Bone marrow (tissue), 2 donors: ENCODE measurements around the gene HOXD4.

Experiments
- DNase-seq, 2 donors: peaks; one replicate each; lab custom pipeline; 2025; lab: John Stamatoyannopoulos, UW

The HOXD4 gene

DNA sequence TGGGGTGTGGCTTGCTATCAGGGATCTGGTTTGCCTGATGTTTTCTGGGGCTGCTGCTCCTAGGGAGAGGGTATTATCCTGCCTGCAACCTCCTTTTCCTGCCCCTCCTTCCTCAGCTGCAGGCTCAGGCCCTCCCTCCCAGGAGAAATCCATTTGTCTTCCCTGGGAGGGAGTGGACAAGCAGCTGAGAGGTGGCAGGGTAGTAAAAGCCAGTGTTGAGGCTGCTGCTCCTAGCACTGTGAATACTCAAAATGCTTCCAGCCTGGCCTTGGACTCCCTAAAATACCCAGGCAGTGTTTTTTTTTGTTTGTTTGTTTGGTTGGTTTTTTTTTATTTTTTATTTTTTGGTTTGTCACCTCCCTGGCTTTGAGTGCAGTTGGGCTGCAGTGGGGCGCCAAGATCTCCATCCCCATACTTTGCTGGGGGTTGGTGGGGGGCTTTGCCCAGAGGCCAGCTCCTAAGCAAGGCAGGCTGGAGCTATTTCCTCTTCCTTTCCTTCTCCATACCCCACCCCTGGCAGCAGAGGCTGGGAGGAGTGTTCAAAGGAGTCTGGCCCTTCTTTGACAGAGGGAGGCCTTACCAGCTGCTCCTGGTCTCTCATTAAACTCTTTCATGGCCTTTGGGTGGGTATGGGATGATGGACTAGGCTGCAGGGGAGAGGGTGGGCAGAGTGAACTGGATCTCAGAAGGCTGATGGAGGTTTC is 19.4 kb downstream of the HOXD4 start:
- DNase-seq = no peak

DNA sequence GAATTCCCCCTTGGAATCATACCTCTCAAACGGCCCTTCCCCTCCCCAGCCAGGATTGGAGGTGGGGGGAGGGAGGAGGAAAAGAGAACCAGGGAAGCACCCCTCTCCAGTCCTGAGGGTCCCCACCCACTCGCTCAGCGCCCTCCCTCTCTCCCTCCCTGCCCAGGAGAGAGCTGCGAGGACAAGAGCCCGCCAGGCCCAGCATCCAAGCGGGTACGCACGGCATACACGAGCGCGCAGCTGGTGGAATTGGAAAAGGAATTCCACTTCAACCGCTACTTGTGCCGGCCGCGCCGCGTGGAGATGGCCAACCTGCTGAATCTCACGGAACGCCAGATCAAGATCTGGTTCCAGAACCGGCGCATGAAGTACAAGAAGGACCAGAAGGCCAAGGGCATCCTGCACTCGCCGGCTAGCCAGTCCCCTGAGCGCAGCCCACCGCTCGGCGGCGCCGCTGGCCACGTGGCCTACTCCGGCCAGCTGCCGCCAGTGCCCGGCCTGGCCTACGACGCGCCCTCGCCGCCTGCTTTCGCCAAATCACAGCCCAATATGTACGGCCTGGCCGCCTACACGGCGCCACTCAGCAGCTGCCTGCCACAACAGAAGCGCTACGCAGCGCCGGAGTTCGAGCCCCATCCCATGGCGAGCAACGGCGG is 20.1 kb downstream of the HOXD4 start:
- no peak for DNase-seq

- DNase-seq = no peak
These were observed 20.9 kb downstream of the HOXD4 start for GRCh38 chr2:176172007-176172894.

GRCh38 chr2:176172895-176173566 is 21.7 kb downstream of the HOXD4 start:
- DNase-seq = no peak

- no peak for DNase-seq
These were observed 22.4 kb downstream of the HOXD4 start for GRCh38 chr2:176173567-176174381.

- no peak for DNase-seq
These were observed 23.1 kb downstream of the HOXD4 start for GRCh38 chr2:176174382-176174823.

- DNase-seq = no peak
These were observed 23.7 kb downstream of the HOXD4 start for GRCh38 chr2:176174824-176175708.

- DNase-seq = no peak
These were observed 24.6 kb downstream of the HOXD4 start for GRCh38 chr2:176175709-176176607.

GRCh38 chr2:176177580-176178037 is 26.3 kb downstream of the HOXD4 start:
- DNase-seq = no peak

- no peak for DNase-seq
These were observed 26.8 kb downstream of the HOXD4 start for GRCh38 chr2:176178038-176178756.

DNA sequence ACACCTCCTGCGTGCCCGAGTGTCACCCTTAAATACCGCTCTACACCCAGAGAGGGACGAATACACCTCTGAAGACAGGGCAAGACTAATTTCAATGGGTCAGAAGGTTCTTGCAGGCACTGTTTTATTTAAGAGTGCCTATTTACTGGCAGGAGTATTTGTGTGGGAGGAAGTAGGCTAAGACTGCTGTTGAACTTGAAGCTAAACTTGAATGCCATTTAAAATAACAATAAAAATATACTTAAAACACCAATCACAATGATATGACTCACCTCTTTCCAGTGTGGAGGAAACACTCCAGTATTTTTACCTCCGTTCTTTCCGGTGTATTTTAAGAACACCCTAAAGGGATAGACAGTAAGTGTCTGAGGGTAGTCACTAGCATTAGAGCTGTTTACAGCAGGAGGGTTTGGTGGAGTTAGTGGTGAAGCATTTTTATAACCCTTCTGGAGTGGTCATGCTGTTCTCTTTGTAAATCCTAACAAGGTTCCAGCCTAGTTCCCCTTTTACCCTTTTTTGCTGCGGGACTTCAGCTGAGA is 27.5 kb downstream of the HOXD4 start:
- no peak for DNase-seq

- no peak for DNase-seq
These were observed 30.2 kb downstream of the HOXD4 start for GRCh38 chr2:176181551-176181950.

DNA sequence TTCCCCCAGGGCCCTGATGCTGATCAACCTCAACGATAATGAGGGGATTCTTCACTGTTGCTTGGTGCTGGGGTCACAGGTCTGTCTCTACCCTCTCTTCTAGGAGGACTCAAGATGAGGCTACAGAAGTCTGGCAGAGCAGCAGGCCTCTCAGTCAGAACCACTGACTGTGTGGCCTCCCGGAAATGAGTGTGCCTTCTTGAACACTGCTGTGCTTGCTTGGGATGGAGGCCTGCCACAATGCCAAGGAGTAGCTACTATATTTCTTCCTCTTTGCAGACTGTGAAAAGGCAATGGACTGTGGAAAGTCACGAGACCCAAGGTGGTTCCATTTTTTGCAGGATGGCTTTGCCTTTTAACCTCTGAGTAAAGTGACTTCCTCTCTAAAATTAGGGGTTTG is 31.3 kb downstream of the HOXD4 start:
- DNase-seq = no peak

DNA sequence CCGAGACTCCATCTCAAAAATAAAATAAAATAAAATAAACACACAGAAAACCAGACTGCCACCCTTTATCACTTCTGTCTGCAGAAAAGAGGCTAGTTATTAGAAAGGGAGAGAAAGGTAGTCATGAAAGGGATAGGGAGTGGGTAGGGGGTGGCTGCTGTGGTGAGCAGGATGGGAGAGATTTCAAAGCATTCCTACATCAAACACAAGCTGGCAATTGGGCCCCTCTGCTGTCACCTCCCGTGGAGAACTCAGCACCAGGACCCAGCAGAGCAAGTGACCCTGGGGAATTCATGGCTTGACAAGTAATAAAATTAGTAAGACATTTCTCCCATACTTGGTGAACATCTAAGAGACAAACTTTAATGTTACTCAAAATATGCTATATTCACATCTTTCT is 33.4 kb downstream of the HOXD4 start:
- DNase-seq = no peak

DNA sequence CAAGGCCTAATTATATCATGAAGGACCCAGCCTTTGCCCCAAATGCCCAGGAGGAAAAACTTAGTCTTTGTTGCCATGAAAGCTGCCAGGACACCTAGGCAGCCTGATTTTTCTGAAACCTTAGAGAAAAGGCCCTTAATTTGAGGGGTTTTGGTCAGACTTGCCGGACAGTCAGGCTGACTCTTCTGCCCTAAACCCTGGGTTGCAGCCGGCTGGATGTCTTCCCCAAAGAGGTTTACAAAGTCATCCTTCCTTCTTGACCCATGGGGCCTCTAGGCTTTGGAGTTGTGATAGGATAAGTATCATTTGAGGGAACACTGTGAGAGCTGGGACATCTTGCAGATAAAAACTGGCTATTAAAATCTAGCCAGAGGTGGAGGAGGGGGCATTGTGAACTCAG is 34.7 kb downstream of the HOXD4 start:
- no peak for DNase-seq

DNA sequence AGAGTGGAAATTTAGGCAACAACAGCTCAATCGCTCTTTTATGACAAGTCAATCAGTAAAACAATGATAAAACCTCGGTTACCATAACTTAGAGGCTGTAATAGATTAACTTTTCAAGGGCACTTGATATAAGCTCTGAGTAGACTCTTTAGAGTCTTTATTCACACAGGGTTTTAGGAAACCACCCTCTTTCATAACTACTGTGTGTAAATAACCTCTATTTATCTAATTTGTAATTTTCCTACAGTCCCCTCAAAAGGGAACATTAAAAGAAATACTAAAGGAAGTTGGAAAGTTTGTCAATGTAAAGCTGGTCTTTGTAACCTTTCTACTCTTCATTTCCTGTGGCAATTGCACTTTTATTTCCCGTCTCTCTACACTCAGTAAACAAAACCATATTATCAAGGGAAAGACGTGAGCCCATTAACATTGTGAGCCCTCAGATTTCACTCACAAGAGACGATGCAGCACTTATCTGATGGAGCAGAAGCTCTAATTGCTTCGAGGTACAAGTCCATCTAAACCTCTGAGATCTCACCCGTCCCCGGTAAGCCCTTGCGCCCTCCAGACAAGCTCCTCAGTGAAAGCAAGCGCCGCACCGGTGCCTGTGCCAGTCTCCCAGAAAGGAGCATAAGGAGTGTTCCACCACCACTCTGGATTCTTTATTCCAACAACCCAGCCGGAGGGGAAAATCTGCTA is 36.0 kb downstream of the HOXD4 start:
- no peak for DNase-seq
